ENCODE data around the gene BPGM. TPM values are rescaled to one million over a fixed set of nuclear protein-coding genes. Genes with fewer than 3 reads are reported as not detected.

The BPGM gene
- total RNA-seq = 23.8 and 25.3 TPM in 2 replicates

GRCh38 chr7:134646425-134647305 lies at the start of gene BPGM:
Gene BPGM (plus strand): TSS chr7:134646853. CDS start chr7:134661508, 14,655 bp downstream.
- H3K36me3 Mint-ChIP-seq (ENCODE audit: low read depth) = peaks cover 14% of the 10 kb centered on the region
- H3K27ac Mint-ChIP-seq = no peak within 1 kb of the TSS
- intact Hi-C loops (cut with micrococcal nuclease) = loop anchor here (1.0 to 5.0 kb wide), 18 partner anchors 10 to 1564 kb away; partner anchors contain the start of genes AKR1B1, CHCHD3, CNOT4 and CYREN
- H3K27me3 Mint-ChIP-seq (ENCODE audit: insufficient read depth) = no peaks in the 10 kb centered on the region
- peak; percentile 96 for DNase-seq (ENCODE audit: low spot score)
- peaks cover 37% of the 10 kb centered on the region for H3K4me1 Mint-ChIP-seq (ENCODE audit: low read depth)
- peaks cover 9% of the 10 kb centered on the region for H3K9me3 Mint-ChIP-seq
- no peak within 1 kb of the TSS for H3K4me3 Mint-ChIP-seq

DNA sequence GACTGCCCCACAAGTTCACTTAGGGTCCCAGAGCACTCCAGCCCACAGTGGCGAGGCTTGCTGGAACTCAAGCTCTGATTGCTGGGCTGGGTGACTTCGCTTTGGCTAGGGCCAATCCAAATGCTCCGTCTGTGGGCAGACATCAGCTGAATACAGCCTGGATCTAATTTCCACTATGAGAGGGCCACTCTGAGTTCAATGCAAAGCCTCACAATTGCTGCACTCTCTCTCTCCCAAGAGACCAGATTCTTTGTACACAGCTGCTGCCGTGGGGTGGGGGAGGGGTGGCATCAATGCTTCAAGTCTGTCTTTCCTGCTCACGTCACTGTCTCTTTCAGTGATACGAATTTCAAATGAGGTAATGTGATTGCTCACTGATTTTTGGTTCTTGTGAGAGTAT lies 47.3 kb upstream of the BPGM start:
- no peaks in the 10 kb centered on the region for H3K36me3 Mint-ChIP-seq (ENCODE audit: low read depth)

GRCh38 chr7:134601459-134601858 lies 45.2 kb upstream of the BPGM start:
- Mint-ChIP-seq H3K4me3 (no peak overlapping the region), H3K9me3 (peaks cover 5% of the 10 kb centered on the region), H3K4me1 (ENCODE audit: low read depth) (peaks cover 3% of the 10 kb centered on the region), H3K27me3 (ENCODE audit: insufficient read depth) (peaks cover 10% of the 10 kb centered on the region), H3K36me3 (ENCODE audit: low read depth) (no peaks in the 10 kb centered on the region), H3K27ac (no peak overlapping the region)
- no peak for DNase-seq (ENCODE audit: low spot score)
- intact Hi-C loops (cut with micrococcal nuclease) = no loop called here

More for the DNA sequence above, 47.3 kb upstream of the BPGM start:
- intact Hi-C loops (cut with micrococcal nuclease) = loop anchor here (5.0 kb wide), 1 partner anchor 582 kb away; no protein-coding TSS in a partner anchor
- peaks cover 7% of the 10 kb centered on the region for H3K27me3 Mint-ChIP-seq (ENCODE audit: insufficient read depth)
- no peak overlapping the region for H3K27ac Mint-ChIP-seq
- DNase-seq (ENCODE audit: low spot score) = no peak
- no peaks in the 10 kb centered on the region for H3K4me1 Mint-ChIP-seq (ENCODE audit: low read depth)
- H3K9me3 Mint-ChIP-seq = peaks cover 5% of the 10 kb centered on the region
- H3K4me3 Mint-ChIP-seq = no peak overlapping the region

- Mint-ChIP-seq H3K4me3 (no peak overlapping the region), H3K4me1 (ENCODE audit: low read depth) (peaks cover 11% of the 10 kb centered on the region), H3K9me3 (peaks cover 5% of the 10 kb centered on the region), H3K27ac (no peak overlapping the region), H3K27me3 (ENCODE audit: insufficient read depth) (peaks cover 21% of the 10 kb centered on the region), H3K36me3 (ENCODE audit: low read depth) (no peaks in the 10 kb centered on the region)
- no peak for DNase-seq (ENCODE audit: low spot score)
- intact Hi-C loops (cut with micrococcal nuclease) = no loop called here
These were observed 43.7 kb upstream of the BPGM start for GRCh38 chr7:134602881-134603451.

GRCh38 chr7:134605978-134606923 lies 40.4 kb upstream of the BPGM start:
- Mint-ChIP-seq H3K36me3 (ENCODE audit: low read depth) (no peaks in the 10 kb centered on the region), H3K4me3 (peak overlapping the region; percentile 67), H3K4me1 (ENCODE audit: low read depth) (peaks cover 11% of the 10 kb centered on the region), H3K27me3 (ENCODE audit: insufficient read depth) (peaks cover 33% of the 10 kb centered on the region), H3K9me3 (no peaks in the 10 kb centered on the region), H3K27ac (peak overlapping the region; percentile 27)
- intact Hi-C loops (cut with micrococcal nuclease) = loop anchor here (1.0 to 2.0 kb wide), 4 partner anchors 59 to 349 kb away; no protein-coding TSS in a partner anchor
- DNase-seq (ENCODE audit: low spot score) = peak; percentile 27

DNA sequence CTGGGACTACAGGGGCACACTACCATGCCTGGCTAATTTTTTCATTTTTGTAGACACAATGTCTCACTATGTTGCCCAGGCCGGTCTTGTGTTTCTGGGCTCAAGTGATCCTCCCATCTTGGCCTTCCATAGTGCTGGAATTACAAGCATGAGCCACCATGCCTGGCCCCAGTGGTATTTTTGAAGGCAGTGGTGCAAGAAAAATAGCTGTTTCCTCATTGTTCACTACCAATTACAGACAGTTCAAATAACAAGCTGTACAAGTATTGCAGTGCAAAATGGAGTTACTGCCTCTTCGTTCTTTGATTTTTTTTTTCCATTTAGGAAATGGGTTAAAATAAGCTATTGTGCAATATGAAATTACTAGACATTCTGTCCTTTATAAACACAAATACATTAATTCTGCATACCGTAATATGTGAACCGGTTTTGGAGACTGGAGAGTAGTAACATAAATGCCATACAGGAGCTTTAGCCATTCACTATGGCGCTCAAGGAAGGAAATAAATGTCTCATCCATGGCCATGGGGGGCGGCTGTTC lies 35.0 kb upstream of the BPGM start:
- Mint-ChIP-seq H3K4me3 (no peak overlapping the region), H3K27me3 (ENCODE audit: insufficient read depth) (peaks cover 26% of the 10 kb centered on the region), H3K36me3 (ENCODE audit: low read depth) (peaks cover 2% of the 10 kb centered on the region), H3K9me3 (no peaks in the 10 kb centered on the region), H3K4me1 (ENCODE audit: low read depth) (peaks cover 18% of the 10 kb centered on the region), H3K27ac (no peak overlapping the region)
- intact Hi-C loops (cut with micrococcal nuclease) = no loop called here
- no peak for DNase-seq (ENCODE audit: low spot score)

DNA sequence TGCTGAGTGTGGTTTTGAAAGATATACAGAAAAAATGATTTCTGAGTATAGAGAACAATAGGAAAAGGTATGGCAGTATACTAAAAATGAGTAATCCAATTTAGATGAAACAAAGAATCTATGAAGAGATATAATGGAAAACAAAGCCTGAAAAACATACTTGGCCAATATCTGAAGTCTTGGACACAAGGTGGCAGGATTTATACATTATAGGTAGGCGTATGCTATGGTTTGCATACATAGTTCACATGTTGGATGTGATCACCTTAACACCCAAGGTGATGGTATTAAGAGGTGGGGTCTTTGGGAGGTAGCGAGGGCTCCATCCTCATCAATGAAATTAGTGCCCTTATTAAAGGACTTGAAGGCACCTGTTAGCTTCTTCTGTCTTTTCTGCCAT lies 34.5 kb upstream of the BPGM start:
- DNase-seq (ENCODE audit: low spot score) = no peak
- no peak overlapping the region for H3K4me3 Mint-ChIP-seq
- H3K27ac Mint-ChIP-seq = no peak overlapping the region
- peaks cover 13% of the 10 kb centered on the region for H3K4me1 Mint-ChIP-seq (ENCODE audit: low read depth)
- peaks cover 4% of the 10 kb centered on the region for H3K36me3 Mint-ChIP-seq (ENCODE audit: low read depth)
- no peaks in the 10 kb centered on the region for H3K9me3 Mint-ChIP-seq
- intact Hi-C loops (cut with micrococcal nuclease) = no loop called here
- H3K27me3 Mint-ChIP-seq (ENCODE audit: insufficient read depth) = peaks cover 23% of the 10 kb centered on the region

- peak; percentile 5 for DNase-seq (ENCODE audit: low spot score)
- intact Hi-C loops (cut with micrococcal nuclease) = loop anchor here (1.0 kb wide), 4 partner anchors 33 to 557 kb away; partner anchors contain the start of genes AKR1B1, BPGM and CYREN
- H3K36me3 Mint-ChIP-seq (ENCODE audit: low read depth) = peaks cover 4% of the 10 kb centered on the region
- H3K27ac Mint-ChIP-seq = peak overlapping the region; percentile 86
- peak overlapping the region; percentile 0 for H3K4me3 Mint-ChIP-seq
- peaks cover 15% of the 10 kb centered on the region for H3K27me3 Mint-ChIP-seq (ENCODE audit: insufficient read depth)
- H3K9me3 Mint-ChIP-seq = no peaks in the 10 kb centered on the region
- H3K4me1 Mint-ChIP-seq (ENCODE audit: low read depth) = peaks cover 13% of the 10 kb centered on the region
These were observed 32.9 kb upstream of the BPGM start for GRCh38 chr7:134613623-134614347.

GRCh38 chr7:134616611-134617010 lies 30.0 kb upstream of the BPGM start:
- Mint-ChIP-seq H3K36me3 (ENCODE audit: low read depth) (peaks cover 4% of the 10 kb centered on the region), H3K4me3 (no peak overlapping the region), H3K4me1 (ENCODE audit: low read depth) (peaks cover 13% of the 10 kb centered on the region), H3K27ac (no peak overlapping the region), H3K27me3 (ENCODE audit: insufficient read depth) (peaks cover 7% of the 10 kb centered on the region), H3K9me3 (no peaks in the 10 kb centered on the region)
- intact Hi-C loops (cut with micrococcal nuclease) = no loop called here
- DNase-seq (ENCODE audit: low spot score) = no peak

GRCh38 chr7:134618756-134619530 lies 27.7 kb upstream of the BPGM start:
- Mint-ChIP-seq H3K27me3 (ENCODE audit: insufficient read depth) (peaks cover 19% of the 10 kb centered on the region), H3K4me1 (ENCODE audit: low read depth) (peaks cover 5% of the 10 kb centered on the region), H3K9me3 (no peaks in the 10 kb centered on the region), H3K4me3 (no peak overlapping the region), H3K27ac (no peak overlapping the region), H3K36me3 (ENCODE audit: low read depth) (peaks cover 4% of the 10 kb centered on the region)
- intact Hi-C loops (cut with micrococcal nuclease) = no loop called here
- DNase-seq (ENCODE audit: low spot score) = no peak

GRCh38 chr7:134619627-134620331 lies 26.9 kb upstream of the BPGM start:
- intact Hi-C loops (cut with micrococcal nuclease) = no loop called here
- Mint-ChIP-seq H3K4me1 (ENCODE audit: low read depth) (no peaks in the 10 kb centered on the region), H3K4me3 (no peak overlapping the region), H3K27me3 (ENCODE audit: insufficient read depth) (peaks cover 23% of the 10 kb centered on the region), H3K36me3 (ENCODE audit: low read depth) (peaks cover 4% of the 10 kb centered on the region), H3K27ac (no peak overlapping the region), H3K9me3 (no peaks in the 10 kb centered on the region)
- DNase-seq (ENCODE audit: low spot score) = no peak

All from activated T-helper 1 cell treated with anti-CD3 and anti-CD28 coated beads, Interleukin-12 subunit alpha, Interleukin-12 subunit beta, Interleukin-2, Interleukin-4 antibody, amounts not matched to agents 30 ng/mL and 10 ng/mL and 1 ng/mL, durations not matched to agents 14 hours and 24 hours and 36 hours (primary cell).